Measurements from ENCODE around the gene NFU1. TPM values are rescaled to one million over a fixed set of nuclear protein-coding genes. Genes with fewer than 3 reads are reported as not detected.

NFU1 gene
- total and polyA plus RNA-seq, 2 experiments from 2014 or later = 39.9 to 102 TPM

DNA sequence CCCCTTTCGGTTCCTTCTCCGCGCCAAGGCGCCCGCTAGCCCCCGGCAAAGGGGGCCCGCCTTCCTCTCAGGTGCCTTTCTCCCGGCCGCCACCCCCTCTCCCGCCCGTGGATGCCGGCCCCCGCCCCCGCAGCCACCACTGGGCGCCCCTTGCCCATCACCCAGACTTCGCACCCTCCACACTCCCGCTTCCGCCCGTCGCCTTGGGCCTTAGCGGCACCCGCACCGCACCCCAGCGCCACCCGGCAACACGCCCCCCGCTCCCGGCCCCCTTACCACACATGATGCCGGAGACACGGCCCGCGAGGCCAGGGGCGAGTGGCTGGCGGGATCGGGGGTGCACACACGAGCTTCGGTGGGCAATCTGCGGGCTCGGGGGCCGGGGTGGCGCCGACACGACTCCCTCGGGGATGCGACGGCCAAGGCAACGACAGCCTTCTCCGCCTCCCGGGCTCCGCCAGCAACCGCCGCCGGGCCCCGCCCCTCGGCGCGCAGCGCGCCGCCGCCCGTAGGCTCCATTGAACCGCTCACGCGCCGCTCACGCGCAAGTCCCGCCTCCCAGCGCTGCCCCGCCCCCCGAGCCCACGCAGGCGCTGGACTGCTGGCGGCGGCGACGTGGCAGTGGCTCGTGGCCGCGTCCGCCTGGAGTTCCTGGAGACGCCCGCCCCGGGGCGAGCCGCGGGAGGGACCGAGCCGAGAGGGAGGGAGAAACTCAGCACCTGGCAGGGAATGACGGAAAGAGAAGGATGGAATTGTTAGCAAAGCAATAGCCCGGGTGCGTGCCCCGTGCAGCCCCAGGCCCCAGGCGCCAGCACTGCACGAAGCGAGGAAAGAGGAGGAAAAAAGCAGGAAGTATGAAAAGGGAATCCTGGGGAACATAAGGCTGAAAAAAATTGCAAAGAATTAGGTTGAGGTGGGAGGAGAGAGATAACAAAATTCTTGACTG is 50.2 kb downstream of the NFU1 start, which contains the start of gene GFPT1:
GFPT1 (minus strand) TSS at position 439 of the 946 bp plus-strand sequence; CDS start at position 283, 156 bp downstream.
- H3K4me1 Mint-ChIP-seq = peaks cover 26% of the 10 kb centered on the region
- Histone ChIP-seq H3K4me3 (peak within 1 kb of the TSS; percentile 85), H3K27me3 (ENCODE audit: insufficient read depth) (no peaks in the 10 kb centered on the region), H3K4me1 (ENCODE audit: insufficient read depth) (peaks cover 22% of the 10 kb centered on the region), H2AFZ (peak within 1 kb of the TSS; percentile 97), H4K20me1 (replicated peaks; ENCODE audit: insufficient read depth) (peaks cover 11% of the 10 kb centered on the region), H3K36me3 (ENCODE audit: insufficient read depth) (no peaks in the 10 kb centered on the region), H3F3A (replicated peaks; ENCODE audit: low read depth) (no peaks in the 10 kb centered on the region; the same call in 1 of the 2 replicates), H3K9me2 (ENCODE audit: insufficient read depth) (no peaks in the 10 kb centered on the region), H3K27ac (ENCODE audit: low read depth) (peak within 1 kb of the TSS; percentile 75), H3K79me2 (replicated peaks; ENCODE audit: insufficient read depth) (peaks cover 46% of the 10 kb centered on the region), H3K4me2 (peak within 1 kb of the TSS; percentile 92)
- no peak for TF ChIP-seq EZH2 (IDR thresholded peaks at IDR 0.05; ENCODE audit: low read depth, unreplicated experiment)
- no peak for TF ChIP-seq STAT1 (IDR thresholded peaks at IDR 0.05; ENCODE audit: unreplicated experiment)
- TF ChIP-seq NANOG (IDR thresholded peaks at IDR 0.05; ENCODE audit: borderline replicate concordance) = no peak
- TF ChIP-seq ZNF114 (CRISPR knock-in tag; IDR thresholded peaks at IDR 0.05) = no peak
- TF ChIP-seq, protein P1, sequence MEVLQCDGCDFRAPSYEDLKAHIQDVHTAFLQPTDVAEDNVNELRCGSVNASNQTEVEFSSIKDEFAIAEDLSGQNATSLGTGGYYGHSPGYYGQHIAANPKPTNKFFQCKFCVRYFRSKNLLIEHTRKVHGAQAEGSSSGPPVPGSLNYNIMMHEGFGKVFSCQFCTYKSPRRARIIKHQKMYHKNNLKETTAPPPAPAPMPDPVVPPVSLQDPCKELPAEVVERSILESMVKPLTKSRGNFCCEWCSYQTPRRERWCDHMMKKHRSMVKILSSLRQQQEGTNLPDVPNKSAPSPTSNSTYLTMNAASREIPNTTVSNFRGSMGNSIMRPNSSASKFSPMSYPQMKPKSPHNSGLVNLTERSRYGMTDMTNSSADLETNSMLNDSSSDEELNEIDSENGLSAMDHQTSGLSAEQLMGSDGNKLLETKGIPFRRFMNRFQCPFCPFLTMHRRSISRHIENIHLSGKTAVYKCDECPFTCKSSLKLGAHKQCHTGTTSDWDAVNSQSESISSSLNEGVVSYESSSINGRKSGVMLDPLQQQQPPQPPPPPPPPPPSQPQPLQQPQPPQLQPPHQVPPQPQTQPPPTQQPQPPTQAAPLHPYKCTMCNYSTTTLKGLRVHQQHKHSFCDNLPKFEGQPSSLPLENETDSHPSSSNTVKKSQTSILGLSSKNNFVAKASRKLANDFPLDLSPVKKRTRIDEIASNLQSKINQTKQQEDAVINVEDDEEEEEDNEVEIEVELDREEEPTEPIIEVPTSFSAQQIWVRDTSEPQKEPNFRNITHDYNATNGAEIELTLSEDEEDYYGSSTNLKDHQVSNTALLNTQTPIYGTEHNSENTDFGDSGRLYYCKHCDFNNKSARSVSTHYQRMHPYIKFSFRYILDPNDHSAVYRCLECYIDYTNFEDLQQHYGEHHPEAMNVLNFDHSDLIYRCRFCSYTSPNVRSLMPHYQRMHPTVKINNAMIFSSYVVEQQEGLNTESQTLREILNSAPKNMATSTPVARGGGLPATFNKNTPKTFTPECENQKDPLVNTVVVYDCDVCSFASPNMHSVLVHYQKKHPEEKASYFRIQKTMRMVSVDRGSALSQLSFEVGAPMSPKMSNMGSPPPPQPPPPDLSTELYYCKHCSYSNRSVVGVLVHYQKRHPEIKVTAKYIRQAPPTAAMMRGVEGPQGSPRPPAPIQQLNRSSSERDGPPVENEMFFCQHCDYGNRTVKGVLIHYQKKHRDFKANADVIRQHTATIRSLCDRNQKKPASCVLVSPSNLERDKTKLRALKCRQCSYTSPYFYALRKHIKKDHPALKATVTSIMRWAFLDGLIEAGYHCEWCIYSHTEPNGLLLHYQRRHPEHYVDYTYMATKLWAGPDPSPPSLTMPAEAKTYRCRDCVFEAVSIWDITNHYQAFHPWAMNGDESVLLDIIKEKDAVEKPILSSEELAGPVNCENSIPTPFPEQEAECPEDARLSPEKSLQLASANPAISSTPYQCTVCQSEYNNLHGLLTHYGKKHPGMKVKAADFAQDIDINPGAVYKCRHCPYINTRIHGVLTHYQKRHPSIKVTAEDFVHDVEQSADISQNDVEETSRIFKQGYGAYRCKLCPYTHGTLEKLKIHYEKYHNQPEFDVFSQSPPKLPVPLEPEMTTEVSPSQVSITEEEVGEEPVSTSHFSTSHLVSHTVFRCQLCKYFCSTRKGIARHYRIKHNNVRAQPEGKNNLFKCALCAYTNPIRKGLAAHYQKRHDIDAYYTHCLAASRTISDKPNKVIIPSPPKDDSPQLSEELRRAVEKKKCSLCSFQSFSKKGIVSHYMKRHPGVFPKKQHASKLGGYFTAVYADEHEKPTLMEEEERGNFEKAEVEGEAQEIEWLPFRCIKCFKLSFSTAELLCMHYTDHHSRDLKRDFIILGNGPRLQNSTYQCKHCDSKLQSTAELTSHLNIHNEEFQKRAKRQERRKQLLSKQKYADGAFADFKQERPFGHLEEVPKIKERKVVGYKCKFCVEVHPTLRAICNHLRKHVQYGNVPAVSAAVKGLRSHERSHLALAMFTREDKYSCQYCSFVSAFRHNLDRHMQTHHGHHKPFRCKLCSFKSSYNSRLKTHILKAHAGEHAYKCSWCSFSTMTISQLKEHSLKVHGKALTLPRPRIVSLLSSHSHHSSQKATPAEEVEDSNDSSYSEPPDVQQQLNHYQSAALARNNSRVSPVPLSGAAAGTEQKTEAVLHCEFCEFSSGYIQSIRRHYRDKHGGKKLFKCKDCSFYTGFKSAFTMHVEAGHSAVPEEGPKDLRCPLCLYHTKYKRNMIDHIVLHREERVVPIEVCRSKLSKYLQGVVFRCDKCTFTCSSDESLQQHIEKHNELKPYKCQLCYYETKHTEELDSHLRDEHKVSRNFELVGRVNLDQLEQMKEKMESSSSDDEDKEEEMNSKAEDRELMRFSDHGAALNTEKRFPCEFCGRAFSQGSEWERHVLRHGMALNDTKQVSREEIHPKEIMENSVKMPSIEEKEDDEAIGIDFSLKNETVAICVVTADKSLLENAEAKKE (CRISPR knock-in tag; IDR thresholded peaks at IDR 0.05) = no peak
- no peak for TF ChIP-seq JUNB (IDR thresholded peaks at IDR 0.05; ENCODE audit: unreplicated experiment)
- TF ChIP-seq, protein P2, sequence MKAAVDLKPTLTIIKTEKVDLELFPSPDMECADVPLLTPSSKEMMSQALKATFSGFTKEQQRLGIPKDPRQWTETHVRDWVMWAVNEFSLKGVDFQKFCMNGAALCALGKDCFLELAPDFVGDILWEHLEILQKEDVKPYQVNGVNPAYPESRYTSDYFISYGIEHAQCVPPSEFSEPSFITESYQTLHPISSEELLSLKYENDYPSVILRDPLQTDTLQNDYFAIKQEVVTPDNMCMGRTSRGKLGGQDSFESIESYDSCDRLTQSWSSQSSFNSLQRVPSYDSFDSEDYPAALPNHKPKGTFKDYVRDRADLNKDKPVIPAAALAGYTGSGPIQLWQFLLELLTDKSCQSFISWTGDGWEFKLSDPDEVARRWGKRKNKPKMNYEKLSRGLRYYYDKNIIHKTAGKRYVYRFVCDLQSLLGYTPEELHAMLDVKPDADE (IDR thresholded peaks at IDR 0.05) = peak; percentile 53; the same call in 1 of the 2 replicates
- TF ChIP-seq POLR2AphosphoS5 (IDR thresholded peaks at IDR 0.05; ENCODE audit: low read depth) = peak; percentile 90
- TF ChIP-seq EZH2phosphoT487 (IDR thresholded peaks at IDR 0.05; ENCODE audit: unreplicated experiment) = no peak
- TF ChIP-seq, protein P3, sequence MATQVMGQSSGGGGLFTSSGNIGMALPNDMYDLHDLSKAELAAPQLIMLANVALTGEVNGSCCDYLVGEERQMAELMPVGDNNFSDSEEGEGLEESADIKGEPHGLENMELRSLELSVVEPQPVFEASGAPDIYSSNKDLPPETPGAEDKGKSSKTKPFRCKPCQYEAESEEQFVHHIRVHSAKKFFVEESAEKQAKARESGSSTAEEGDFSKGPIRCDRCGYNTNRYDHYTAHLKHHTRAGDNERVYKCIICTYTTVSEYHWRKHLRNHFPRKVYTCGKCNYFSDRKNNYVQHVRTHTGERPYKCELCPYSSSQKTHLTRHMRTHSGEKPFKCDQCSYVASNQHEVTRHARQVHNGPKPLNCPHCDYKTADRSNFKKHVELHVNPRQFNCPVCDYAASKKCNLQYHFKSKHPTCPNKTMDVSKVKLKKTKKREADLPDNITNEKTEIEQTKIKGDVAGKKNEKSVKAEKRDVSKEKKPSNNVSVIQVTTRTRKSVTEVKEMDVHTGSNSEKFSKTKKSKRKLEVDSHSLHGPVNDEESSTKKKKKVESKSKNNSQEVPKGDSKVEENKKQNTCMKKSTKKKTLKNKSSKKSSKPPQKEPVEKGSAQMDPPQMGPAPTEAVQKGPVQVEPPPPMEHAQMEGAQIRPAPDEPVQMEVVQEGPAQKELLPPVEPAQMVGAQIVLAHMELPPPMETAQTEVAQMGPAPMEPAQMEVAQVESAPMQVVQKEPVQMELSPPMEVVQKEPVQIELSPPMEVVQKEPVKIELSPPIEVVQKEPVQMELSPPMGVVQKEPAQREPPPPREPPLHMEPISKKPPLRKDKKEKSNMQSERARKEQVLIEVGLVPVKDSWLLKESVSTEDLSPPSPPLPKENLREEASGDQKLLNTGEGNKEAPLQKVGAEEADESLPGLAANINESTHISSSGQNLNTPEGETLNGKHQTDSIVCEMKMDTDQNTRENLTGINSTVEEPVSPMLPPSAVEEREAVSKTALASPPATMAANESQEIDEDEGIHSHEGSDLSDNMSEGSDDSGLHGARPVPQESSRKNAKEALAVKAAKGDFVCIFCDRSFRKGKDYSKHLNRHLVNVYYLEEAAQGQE (IDR thresholded peaks at IDR 0.05; ENCODE audit: unreplicated experiment) = no peak
- TF ChIP-seq ZNF331 (CRISPR knock-in tag; IDR thresholded peaks at IDR 0.05; ENCODE audit: low read depth) = no peak
- peak; percentile 10; the same call in 1 of the 2 replicates for TF ChIP-seq CREB1 (CRISPR knock-in tag; IDR thresholded peaks at IDR 0.05; ENCODE audit: low read depth)
- TF ChIP-seq, protein P4, sequence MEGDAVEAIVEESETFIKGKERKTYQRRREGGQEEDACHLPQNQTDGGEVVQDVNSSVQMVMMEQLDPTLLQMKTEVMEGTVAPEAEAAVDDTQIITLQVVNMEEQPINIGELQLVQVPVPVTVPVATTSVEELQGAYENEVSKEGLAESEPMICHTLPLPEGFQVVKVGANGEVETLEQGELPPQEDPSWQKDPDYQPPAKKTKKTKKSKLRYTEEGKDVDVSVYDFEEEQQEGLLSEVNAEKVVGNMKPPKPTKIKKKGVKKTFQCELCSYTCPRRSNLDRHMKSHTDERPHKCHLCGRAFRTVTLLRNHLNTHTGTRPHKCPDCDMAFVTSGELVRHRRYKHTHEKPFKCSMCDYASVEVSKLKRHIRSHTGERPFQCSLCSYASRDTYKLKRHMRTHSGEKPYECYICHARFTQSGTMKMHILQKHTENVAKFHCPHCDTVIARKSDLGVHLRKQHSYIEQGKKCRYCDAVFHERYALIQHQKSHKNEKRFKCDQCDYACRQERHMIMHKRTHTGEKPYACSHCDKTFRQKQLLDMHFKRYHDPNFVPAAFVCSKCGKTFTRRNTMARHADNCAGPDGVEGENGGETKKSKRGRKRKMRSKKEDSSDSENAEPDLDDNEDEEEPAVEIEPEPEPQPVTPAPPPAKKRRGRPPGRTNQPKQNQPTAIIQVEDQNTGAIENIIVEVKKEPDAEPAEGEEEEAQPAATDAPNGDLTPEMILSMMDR (conservative IDR thresholded peaks at IDR 0.05; ENCODE audit: low read depth in 2 of 2) = no peak
- peak within 1 kb of the TSS; percentile 93 for H3K4me3 Mint-ChIP-seq
- ATAC-seq = peak; percentile 94
- no peaks in the 10 kb centered on the region for H3K9me3 Mint-ChIP-seq
- no peaks in the 10 kb centered on the region for H3K27me3 Mint-ChIP-seq (ENCODE audit: insufficient read depth, low read depth, poor library complexity)
- H3K36me3 Mint-ChIP-seq (ENCODE audit: low read depth) = no peaks in the 10 kb centered on the region; the same call in 2 of the 3 replicates
- peak within 1 kb of the TSS; percentile 87 for H3K27ac Mint-ChIP-seq
- peak; percentile 89 for DNase-seq (ENCODE audit: low spot score)

Data from GM23338 (cell line).